ENCODE results near the gene MYF5. TPM values are rescaled to one million over a fixed set of nuclear protein-coding genes. Genes with fewer than 3 reads are reported as not detected.

The MYF5 gene
- total RNA-seq, 4 donors from 2014 or later: not detected

- DNase-seq (ENCODE audit: low spot score in 2 of 2): no peak
- 87% methylated on average over 2 of the region's 2 CpGs for WGBS
- Histone ChIP-seq H3K4me3 (no peak overlapping the region), H3K36me3 (no peaks in the 10 kb centered on the region), H3K4me1 (no peaks in the 10 kb centered on the region), H3K9me3 (no peaks in the 10 kb centered on the region), H3K27ac (no peak overlapping the region), H3K27me3 (no peaks in the 10 kb centered on the region)
- TF ChIP-seq CTCF (IDR thresholded peaks at IDR 0.05): no peak
- no peak for TF ChIP-seq EP300 (IDR thresholded peaks at IDR 0.05)
- TF ChIP-seq POLR2AphosphoS5 (IDR thresholded peaks at IDR 0.05): no peak
- TF ChIP-seq POLR2A (IDR thresholded peaks at IDR 0.05): no peak
These were observed 16.4 kb upstream of the MYF5 start for GRCh38 chr12:80700327-80700726.

GRCh38 chr12:80701388-80701787 is 15.3 kb upstream of the MYF5 start:
- no peaks in the 10 kb centered on the region for H3K4me1 ChIP-seq

GRCh38 chr12:80702889-80703805 is 13.6 kb upstream of the MYF5 start:
- WGBS: 50% methylated on average over 12 of the region's 12 CpGs
- Histone ChIP-seq H3K9me3 (no peaks in the 10 kb centered on the region), H3K27me3 (peaks cover 6% of the 10 kb centered on the region), H3K4me3 (no peak overlapping the region), H3K4me1 (no peaks in the 10 kb centered on the region), H3K27ac (no peak overlapping the region), H3K36me3 (no peaks in the 10 kb centered on the region)
- DNase-seq (ENCODE audit: low spot score in 2 of 2): no peak
- TF ChIP-seq CTCF (IDR thresholded peaks at IDR 0.05) (no peak), EP300 (IDR thresholded peaks at IDR 0.05) (no peak), POLR2AphosphoS5 (IDR thresholded peaks at IDR 0.05) (no peak), POLR2A (IDR thresholded peaks at IDR 0.05) (no peak)

More at GRCh38 chr12:80701388-80701787, 15.3 kb upstream of the MYF5 start:
- Histone ChIP-seq H3K4me3 (no peak overlapping the region), H3K27ac (no peak overlapping the region), H3K9me3 (no peaks in the 10 kb centered on the region), H3K36me3 (no peaks in the 10 kb centered on the region), H3K27me3 (no peaks in the 10 kb centered on the region)
- TF ChIP-seq EP300 (IDR thresholded peaks at IDR 0.05) (no peak), POLR2AphosphoS5 (IDR thresholded peaks at IDR 0.05) (no peak), CTCF (IDR thresholded peaks at IDR 0.05) (no peak)
- WGBS: 64% methylated on average over 2 of the region's 2 CpGs
- DNase-seq (ENCODE audit: low spot score in 2 of 2): no peak

- TF ChIP-seq EP300 (IDR thresholded peaks at IDR 0.05): no peak
- no peak for TF ChIP-seq CTCF (IDR thresholded peaks at IDR 0.05)
- TF ChIP-seq POLR2AphosphoS5 (IDR thresholded peaks at IDR 0.05): no peak
- no peak for TF ChIP-seq POLR2A (IDR thresholded peaks at IDR 0.05)
- DNase-seq (ENCODE audit: low spot score in 2 of 2): no peak
- Histone ChIP-seq H3K27me3 (peaks cover 16% of the 10 kb centered on the region), H3K36me3 (no peaks in the 10 kb centered on the region), H3K4me1 (peaks cover 2% of the 10 kb centered on the region), H3K4me3 (no peak overlapping the region), H3K27ac (no peak overlapping the region), H3K9me3 (no peaks in the 10 kb centered on the region)
- 77% methylated on average over 2 of the region's 2 CpGs for WGBS
These were observed 12.3 kb upstream of the MYF5 start for GRCh38 chr12:80704420-80704819.

GRCh38 chr12:80707126-80707829 is 9.4 kb upstream of the MYF5 start, which contains the start of gene MYF6:
MYF6 (plus strand) TSS chr12:80707634; CDS start chr12:80707720, 86 bp downstream.
- Histone ChIP-seq H3K9me3 (no peaks in the 10 kb centered on the region), H3K36me3 (no peaks in the 10 kb centered on the region), H3K4me3 (no peak within 1 kb of the TSS), H3K4me1 (peaks cover 2% of the 10 kb centered on the region), H3K27ac (no peak within 1 kb of the TSS), H3K27me3 (peaks cover 31% of the 10 kb centered on the region)
- TF ChIP-seq POLR2AphosphoS5 (IDR thresholded peaks at IDR 0.05) (no peak), EP300 (IDR thresholded peaks at IDR 0.05) (no peak), POLR2A (IDR thresholded peaks at IDR 0.05) (no peak), CTCF (IDR thresholded peaks at IDR 0.05) (no peak)
- 75% methylated on average over 4 of the region's 4 CpGs for WGBS
- DNase-seq (ENCODE audit: low spot score in 2 of 2): no peak
